WTC11 (cell line): ENCODE data around the gene PCSK7. TPM values are rescaled to one million over a fixed set of nuclear protein-coding genes. Genes with fewer than 3 reads are reported as not detected.

ENCODE experiments used
- ATAC-seq: fragments of 200-7000 bp; cut with Tn5 transposase; 2 replicates; pipeline ENCODE4 v1.10.0; 2021; ENCODE audit warnings: mild to moderate bottlenecking, moderate library complexity
- CTCF ChIA-PET: fragments of 300-600 bp; sonication (Branson Sonifier 250); formaldehyde crosslinking; loops from one replicate; lab custom pipeline; 2021; ENCODE audit warnings: antibody characterized with exemption; lab: Charles Lee
- POLR2A ChIA-PET: fragments of 350-600 bp; sonication (Branson Sonifier 250); formaldehyde crosslinking; loops from one replicate; lab custom pipeline; 2021; ENCODE audit warnings: antibody characterized with exemption; lab: Charles Lee
- DNase-seq: peaks from one replicate; pipeline ENCODE4 v3.0.0; 2021; ENCODE audit warnings: low spot score
- H3K27ac Mint-ChIP-seq: 2 replicates; pipeline ENCODE4 v1.8.0; 2021; ENCODE audit warnings: mixed read lengths
- H3K27me3 Mint-ChIP-seq: 2 replicates; pipeline ENCODE4 v1.8.0; 2021; ENCODE audit warnings: low read depth, mild to moderate bottlenecking, moderate library complexity, mixed read lengths
- H3K36me3 Mint-ChIP-seq: 2 replicates; pipeline ENCODE4 v1.8.0; 2021; ENCODE audit warnings: mixed read lengths
- H3K4me1 Mint-ChIP-seq: 2 replicates; pipeline ENCODE4 v1.8.0; 2022; ENCODE audit warnings: mixed read lengths
- H3K4me3 Mint-ChIP-seq: 2 replicates; pipeline ENCODE4 v1.8.0; 2021; ENCODE audit warnings: mild to moderate bottlenecking, moderate library complexity, mixed read lengths
- H3K9me3 Mint-ChIP-seq: 2 replicates; pipeline ENCODE4 v1.8.0; 2021; ENCODE audit warnings: mixed read lengths
- ATF1 ChIP-seq: sonication (generic); formaldehyde crosslinking; IDR thresholded peaks from 2 replicates; pipeline ENCODE4 v1.8.1; 2023; ENCODE audit warnings: mild to moderate bottlenecking, moderate library complexity, missing genetic modification reagents
- ATF2 ChIP-seq: sonication (generic); formaldehyde crosslinking; IDR thresholded peaks from 2 replicates; pipeline ENCODE4 v1.8.1; 2022; ENCODE audit warnings: low read depth, missing genetic modification reagents, borderline replicate concordance
- CDX4 ChIP-seq: fragments of 250-450 bp; sonication (Bioruptor Pico); IDR thresholded peaks from 2 replicates; pipeline ENCODE4 v1.9.0; 2021; ENCODE audit warnings: moderate library complexity, mild to moderate bottlenecking, inconsistent platforms, borderline replicate concordance
- CREB1 ChIP-seq: sonication (generic); formaldehyde crosslinking; IDR thresholded peaks from 2 replicates; pipeline ENCODE4 v1.8.0; 2023; ENCODE audit warnings: mild to moderate bottlenecking, missing genetic modification reagents
- E2F1 ChIP-seq: sonication (generic); formaldehyde crosslinking; IDR thresholded peaks from 2 replicates; pipeline ENCODE4 v1.8.0; 2022; ENCODE audit warnings: mild to moderate bottlenecking, missing genetic modification reagents
- ERG ChIP-seq: fragments of 250-450 bp; sonication (Bioruptor Pico); IDR thresholded peaks from 2 replicates; pipeline ENCODE4 v1.8.0; 2021; ENCODE audit warnings: mild to moderate bottlenecking
- ETV6 ChIP-seq: sonication (generic); formaldehyde crosslinking; IDR thresholded peaks from 2 replicates; pipeline ENCODE4 v1.8.1; 2022; ENCODE audit warnings: mild to moderate bottlenecking, missing genetic modification reagents
- FOXP4 ChIP-seq: sonication (generic); formaldehyde crosslinking; IDR thresholded peaks from 2 replicates; pipeline ENCODE4 v1.8.0; 2022; ENCODE audit warnings: mild to moderate bottlenecking, missing genetic modification reagents
- GTF2I ChIP-seq: fragments of 250-450 bp; sonication (Bioruptor Pico); conservative IDR thresholded peaks from 2 replicates; pipeline ENCODE4 v1.4.0; 2021; ENCODE audit warnings: mild to moderate bottlenecking
- JAZF1 ChIP-seq: fragments of 250-450 bp; sonication (Bioruptor Pico); IDR thresholded peaks from 2 replicates; pipeline ENCODE4 v1.9.0; 2021; ENCODE audit warnings: moderate library complexity, mild to moderate bottlenecking, inconsistent platforms
- NFYB ChIP-seq: sonication (generic); formaldehyde crosslinking; conservative IDR thresholded peaks from 2 replicates; pipeline ENCODE4 v1.8.0; 2022; ENCODE audit warnings: low read depth, missing genetic modification reagents
- OVOL2 ChIP-seq: fragments of 250-450 bp; sonication (Bioruptor Pico); IDR thresholded peaks from 2 replicates; pipeline ENCODE4 v1.9.0; 2021; ENCODE audit warnings: mild to moderate bottlenecking, borderline replicate concordance
- PRDM15 ChIP-seq: sonication (generic); formaldehyde crosslinking; IDR thresholded peaks from 2 replicates; pipeline ENCODE4 v1.8.0; 2022; ENCODE audit warnings: missing genetic modification reagents
- TCF7 ChIP-seq: sonication (generic); formaldehyde crosslinking; IDR thresholded peaks from 2 replicates; pipeline ENCODE4 v1.8.0; 2022; ENCODE audit warnings: mild to moderate bottlenecking, low read depth, missing genetic modification reagents, moderate library complexity
- ZNF121 ChIP-seq: sonication (generic); formaldehyde crosslinking; IDR thresholded peaks from 2 replicates; pipeline ENCODE4 v1.8.0; 2023; ENCODE audit warnings: missing genetic modification reagents
- ZNF317 ChIP-seq: sonication (generic); formaldehyde crosslinking; IDR thresholded peaks from 2 replicates; pipeline ENCODE4 v1.8.1; 2023; ENCODE audit warnings: low read depth, mild to moderate bottlenecking, moderate library complexity, missing genetic modification reagents, borderline replicate concordance
- ZNF416 ChIP-seq: fragments of 250-450 bp; sonication (Bioruptor Pico); IDR thresholded peaks from 2 replicates; pipeline ENCODE4 v1.9.0; 2021; ENCODE audit warnings: mild to moderate bottlenecking, inconsistent platforms
- ZNF532 ChIP-seq: fragments of 250-450 bp; sonication (Bioruptor Pico); IDR thresholded peaks from 2 replicates; pipeline ENCODE4 v1.9.0; 2021; ENCODE audit warnings: mild to moderate bottlenecking, borderline replicate concordance
- ZSCAN18 ChIP-seq: fragments of 250-450 bp; sonication (Bioruptor Pico); IDR thresholded peaks from 2 replicates; pipeline ENCODE4 v2.1.2; 2022; ENCODE audit warnings: mild to moderate bottlenecking, moderate library complexity
- total RNA-seq: library from RNA; stranded (reverse); gene quantifications from 3 replicates; pipeline ENCODE4 v1.2.3, GENCODE V29; 2021

PCSK7 gene
- total RNA-seq, 1 experiment from 2014 or later, result 48.9 TPM

- ATAC-seq (no peak), DNase-seq (no peak)
- H3K4me3 Mint-ChIP-seq, result no peak overlapping the region
- TF ChIP-seq OVOL2 (CRISPR knock-in tag), result no peak
- TF ChIP-seq FOXP4 (CRISPR knock-in tag), result no peak
- TF ChIP-seq ZNF121 (CRISPR knock-in tag), result no peak
- TF ChIP-seq PRDM15 (CRISPR knock-in tag), result no peak
- TF ChIP-seq CDX4 (CRISPR knock-in tag), result no peak
- no peak for TF ChIP-seq ATF2 (CRISPR knock-in tag)
- no peak for TF ChIP-seq E2F1
- TF ChIP-seq ERG, result no peak
- no peak for TF ChIP-seq GTF2I (CRISPR knock-in tag)
- TF ChIP-seq JAZF1 (CRISPR knock-in tag), result no peak
- TF ChIP-seq NFYB (CRISPR knock-in tag), result no peak
- no peak for TF ChIP-seq ZNF532 (CRISPR knock-in tag)
- TF ChIP-seq ATF1, result no peak
- TF ChIP-seq CREB1 (CRISPR knock-in tag), result no peak
- no peak for TF ChIP-seq ETV6 (CRISPR knock-in tag)
- no peak for TF ChIP-seq ZSCAN18
- no peak for TF ChIP-seq ZNF416 (CRISPR knock-in tag)
- no peak for TF ChIP-seq TCF7 (CRISPR knock-in tag)
- TF ChIP-seq ZNF317 (CRISPR knock-in tag), result no peak
Observed at GRCh38 chr11:117222991-117223740, 8.7 kb downstream of the PCSK7 start.

More at GRCh38 chr11:117222991-117223740, 8.7 kb downstream of the PCSK7 start:
- Mint-ChIP-seq H3K9me3 (no peaks in the 10 kb centered on the region), H3K27me3 (no peaks in the 10 kb centered on the region), H3K4me1 (peaks cover 3% of the 10 kb centered on the region; the same call in 1 of the 2 replicates), H3K27ac (no peak overlapping the region), H3K36me3 (peaks cover 14% of the 10 kb centered on the region; the same call in 1 of the 2 replicates)
- ChIA-PET CTCF (interaction anchor here (0.9 to 6.2 kb wide), 5 partner anchors 9 to 44 kb away, joined by 4 to 68 read pairs (median 14); partner anchors contain the start of genes PCSK7, RNF214 and SIDT2), POLR2A (no interaction called here)
